Neural cell (in vitro differentiated cells): Measurements from ENCODE around the gene GCN1. TPM values are rescaled to one million over a fixed set of nuclear protein-coding genes. Genes with fewer than 3 reads are reported as not detected.

Experiments used
- H2AFZ ChIP-seq: fragments of 200-600, 300-800 bp; sonication (generic), shearing (Covaris generic); 2 replicates; pipeline ENCODE4 v1.6.0; 2014; ENCODE audit warnings: low read depth, mild to moderate bottlenecking, antibody characterized with exemption, low read length, moderate library complexity
- H3F3A ChIP-seq: fragments of 200-600 bp; shearing (Covaris generic); 2 replicates; pipeline ENCODE4 v1.6.1; 2016; ENCODE audit warnings: mild to moderate bottlenecking, moderate library complexity, mixed read lengths, antibody characterized with exemption, low read length; ENCODE audit not compliant: insufficient read depth, poor library complexity, severe bottlenecking
- H3K27ac ChIP-seq: fragments of 200-600, 300-800 bp; sonication (generic), shearing (Covaris generic); 2 replicates; pipeline ENCODE4 v1.5.1; 2014; ENCODE audit warnings: mild to moderate bottlenecking, low read length, moderate library complexity
- H3K27me3 ChIP-seq: fragments of 300-800, 200-600 bp; sonication (generic), shearing (Covaris generic); 2 replicates; pipeline ENCODE4 v1.6.0; 2014; ENCODE audit warnings: mild to moderate bottlenecking, low read depth, low read length, moderate library complexity; ENCODE audit not compliant: insufficient read depth
- H3K36me3 ChIP-seq: fragments of 300-800, 200-600 bp; sonication (generic), shearing (Covaris generic); 2 replicates; pipeline ENCODE4 v1.5.1; 2014; ENCODE audit warnings: mild to moderate bottlenecking, antibody characterized with exemption, low read length, moderate library complexity; ENCODE audit not compliant: insufficient read depth
- H3K4me2 ChIP-seq: fragments of 300-800, 200-600 bp; sonication (generic), shearing (Covaris generic); 2 replicates; pipeline ENCODE4 v1.6.0; 2014; ENCODE audit warnings: mild to moderate bottlenecking, low read length
- H3K4me3 ChIP-seq: fragments of 300-800, 200-600 bp; sonication (generic), shearing (Covaris generic); 2 replicates; pipeline ENCODE4 v1.5.1; 2014; ENCODE audit warnings: mild to moderate bottlenecking, low read length, moderate library complexity
- H3K79me2 ChIP-seq: fragments of 200-600 bp; shearing (Covaris generic); replicated peaks from 2 replicates; pipeline ENCODE4 v1.6.0; 2014; ENCODE audit warnings: mild to moderate bottlenecking, low read length, moderate library complexity; ENCODE audit not compliant: insufficient read depth
- H3K9ac ChIP-seq: fragments of 300-800, 200-600 bp; sonication (generic), shearing (Covaris generic); 2 replicates; pipeline ENCODE4 v1.6.1; 2016; ENCODE audit warnings: mild to moderate bottlenecking, low read length, mixed read lengths
- H3K9me2 ChIP-seq: fragments of 200-600 bp; shearing (Covaris generic); 2 replicates; pipeline ENCODE4 v1.6.1; 2016; ENCODE audit warnings: mild to moderate bottlenecking, low read length, mixed read lengths; ENCODE audit not compliant: insufficient read depth
- H3K9me3 ChIP-seq: fragments of 200-600, 300-800 bp; sonication (generic), shearing (Covaris generic); 2 replicates; pipeline ENCODE4 v1.6.1; 2016; ENCODE audit warnings: mild to moderate bottlenecking, mixed run types, low read length, moderate library complexity, mixed read lengths
- H4K20me1 ChIP-seq: fragments of 200-600 bp; shearing (Covaris generic); 2 replicates; pipeline ENCODE4 v1.6.1; 2016; ENCODE audit warnings: mild to moderate bottlenecking, mixed run types; ENCODE audit not compliant: insufficient read depth
- CTCF ChIP-seq: fragments of 450-650 bp; IDR thresholded peaks from 2 replicates; pipeline ENCODE4 v1.5.1; 2014; ENCODE audit warnings: antibody characterized with exemption, mild to moderate bottlenecking, moderate library complexity; ENCODE audit not compliant: poor library complexity, severe bottlenecking
- EP300 ChIP-seq: fragments of 450-650 bp; conservative IDR thresholded peaks from 2 replicates; pipeline ENCODE4 v1.6.1; 2014; ENCODE audit warnings: antibody characterized with exemption, mild to moderate bottlenecking, moderate library complexity; ENCODE audit not compliant: poor library complexity, severe bottlenecking
- EZH2 ChIP-seq: fragments of 200-600, 300-800 bp; shearing (Covaris generic), sonication (generic); IDR thresholded peaks from 2 replicates; pipeline ENCODE4 v1.6.1; 2014; ENCODE audit warnings: antibody characterized with exemption, low read length, borderline replicate concordance, mild to moderate bottlenecking; ENCODE audit not compliant: insufficient read depth, poor library complexity, severe bottlenecking
- MXI1 ChIP-seq: fragments of 450-650 bp; conservative IDR thresholded peaks from 2 replicates; pipeline ENCODE4 v1.6.1; 2014; ENCODE audit warnings: antibody characterized with exemption, mild to moderate bottlenecking; ENCODE audit not compliant: poor library complexity, severe bottlenecking
- POLR2AphosphoS5 ChIP-seq: IDR thresholded peaks from 2 replicates; pipeline ENCODE4 v1.6.1; 2012
- RAD21 ChIP-seq: fragments of 450-650 bp; conservative IDR thresholded peaks from 2 replicates; pipeline ENCODE4 v1.6.1; 2014; ENCODE audit warnings: antibody characterized with exemption, mild to moderate bottlenecking, moderate library complexity
- REST ChIP-seq: IDR thresholded peaks from 2 replicates; pipeline ENCODE4 v1.6.1; 2012; ENCODE audit warnings: borderline replicate concordance
- SMC3 ChIP-seq: fragments of 450-650 bp; conservative IDR thresholded peaks from 2 replicates; pipeline ENCODE4 v1.6.1; 2014; ENCODE audit warnings: antibody characterized with exemption, mild to moderate bottlenecking, moderate library complexity; ENCODE audit not compliant: poor library complexity
- TAF1 ChIP-seq: IDR thresholded peaks from 2 replicates; pipeline ENCODE4 v1.6.1; 2012; ENCODE audit warnings: low read depth
- polyA plus RNA-seq: library from polyadenylated mRNA; depleted of rRNA; stranded (reverse); fragments of >200 nt; gene quantifications from 2 replicates; pipeline ENCODE4 v1.2.3, GENCODE V29; 2014

Gene GCN1
- polyA plus RNA-seq, 1 donor from 2014 or later, result 21.5 TPM

- Histone ChIP-seq H3K4me3 (peak overlapping the region; percentile 43), H3K9ac (no peak overlapping the region), H3K27ac (peak overlapping the region; percentile 53), H4K20me1 (no peaks in the 10 kb centered on the region), H2AFZ (no peak overlapping the region), H3K9me3 (no peaks in the 10 kb centered on the region), H3F3A (no peaks in the 10 kb centered on the region), H3K79me2 (no peaks in the 10 kb centered on the region), H3K36me3 (no peaks in the 10 kb centered on the region), H3K4me2 (peak overlapping the region; percentile 17), H3K27me3 (no peaks in the 10 kb centered on the region), H3K9me2 (no peaks in the 10 kb centered on the region)
- TF ChIP-seq POLR2AphosphoS5 (peak; percentile 54), CTCF (no peak)
These were observed 26.9 kb downstream of the GCN1 start for GRCh38 chr12:120167529-120168095.

- no peaks in the 10 kb centered on the region for H3K9me2 ChIP-seq
- H3K9ac ChIP-seq, result no peak overlapping the region
- no peak overlapping the region for H3K27ac ChIP-seq
- no peaks in the 10 kb centered on the region for H3K9me3 ChIP-seq
- H3F3A ChIP-seq, result no peaks in the 10 kb centered on the region
- no peak for TF ChIP-seq RAD21
- no peak for TF ChIP-seq EP300
- TF ChIP-seq REST, result no peak
- TF ChIP-seq SMC3, result no peak
- no peak for TF ChIP-seq MXI1
- TF ChIP-seq CTCF, result no peak
- TF ChIP-seq EZH2, result no peak
- TF ChIP-seq POLR2AphosphoS5, result no peak
- TF ChIP-seq TAF1, result no peak
- no peaks in the 10 kb centered on the region for H3K79me2 ChIP-seq
- no peak overlapping the region for H3K4me2 ChIP-seq
- H4K20me1 ChIP-seq, result no peaks in the 10 kb centered on the region
- H3K27me3 ChIP-seq, result no peaks in the 10 kb centered on the region
- no peak overlapping the region for H2AFZ ChIP-seq
- no peak overlapping the region for H3K4me3 ChIP-seq
- no peaks in the 10 kb centered on the region for H3K36me3 ChIP-seq
These were observed 30.2 kb downstream of the GCN1 start for GRCh38 chr12:120164293-120164692.
